Panc1 (cell line): ENCODE results near the gene BPTF. TPM values are rescaled to one million over a fixed set of nuclear protein-coding genes. Genes with fewer than 3 reads are reported as not detected.
A peak's percentile ranks its signal among the peaks of the same experiment; 100 is the strongest.

Experiments
- ATAC-seq: fragments of 200-7000 bp; cut with Tn5 transposase; 2 replicates; pipeline ENCODE4 v1.9.1; 2020; ENCODE audit warnings: mild to moderate bottlenecking, moderate library complexity
- BruUV-seq: library from RNA; stranded (reverse); fragments of 400-500 nt; replicated peaks from 2 replicates; lab custom pipeline; 2021; lab: Mats Ljungman, UMichigan
- CTCF ChIA-PET: fragments of 300-600 bp; sonication (Branson Sonifier 250); formaldehyde crosslinking; loops from one replicate; lab custom pipeline; 2022; ENCODE audit warnings: antibody characterized with exemption; lab: Charles Lee
- POLR2A ChIA-PET: fragments of 300-600 bp; sonication (Branson Sonifier 250); formaldehyde crosslinking; loops from one replicate; lab custom pipeline; 2022; ENCODE audit warnings: antibody characterized with exemption; lab: Charles Lee
- DNase-seq: peaks from one replicate; pipeline ENCODE4 v3.0.0-alpha.2; 2010; ENCODE audit warnings: low read depth, low spot score
- H3K27ac ChIP-seq: 2 replicates; pipeline ENCODE4 v1.5.1; 2011; ENCODE audit warnings: mild to moderate bottlenecking, low read length, inconsistent platforms
- H3K27me3 ChIP-seq: fragments of 200-500 bp; sonication (Bioruptor generic); 2 replicates; pipeline ENCODE4 v1.6.0; 2014; ENCODE audit warnings: low read length, inconsistent platforms; ENCODE audit not compliant: control insufficient read depth, insufficient read depth
- H3K36me3 ChIP-seq: fragments of 200-500 bp; sonication (Bioruptor generic); 2 replicates; pipeline ENCODE4 v1.5.1; 2014; ENCODE audit warnings: inconsistent platforms, mild to moderate bottlenecking, low read length, moderate library complexity; ENCODE audit not compliant: control insufficient read depth, insufficient read depth
- H3K4me1 ChIP-seq: 2 replicates; pipeline ENCODE4 v1.5.1; 2011; ENCODE audit warnings: inconsistent platforms, mild to moderate bottlenecking, low read length, moderate library complexity; ENCODE audit not compliant: control insufficient read depth, insufficient read depth
- H3K4me3 ChIP-seq, 2 experiments: 2 replicates each; pipeline ENCODE4 v1.5.1; 2011 to 2012; ENCODE audit warnings: low read depth in 2 of 2, low read length in 2 of 2, mild to moderate bottlenecking in 2 of 2, inconsistent platforms in 1 of 2, moderate library complexity in 1 of 2
- H3K9me3 ChIP-seq: fragments of 200-500 bp; sonication (Bioruptor generic); 2 replicates; pipeline ENCODE4 v1.5.1; 2014; ENCODE audit warnings: low read depth, mild to moderate bottlenecking, inconsistent platforms, low read length, moderate library complexity; ENCODE audit not compliant: control insufficient read depth, insufficient read depth
- POLR2AphosphoS5 ChIP-seq: IDR thresholded peaks from 2 replicates; pipeline ENCODE4 v1.6.1; 2012; ENCODE audit warnings: mild to moderate bottlenecking, low read depth, low read length, moderate library complexity
- SIN3A ChIP-seq: IDR thresholded peaks from 2 replicates; pipeline ENCODE4 v1.6.1; 2012; ENCODE audit warnings: low read depth, mild to moderate bottlenecking, low read length, moderate library complexity, borderline replicate concordance; ENCODE audit not compliant: insufficient read depth
- TCF7L2 ChIP-seq: IDR thresholded peaks from 2 replicates; pipeline ENCODE4 v1.6.1; 2011; ENCODE audit warnings: mild to moderate bottlenecking, low read depth, low read length, inconsistent platforms
- in situ Hi-C: cut with HindIII; loops from 2 replicates; pipeline ENCODE4 v1.10.0; 2016; ENCODE audit warnings: low sequenced_read_pairs, low pct_unique_long_range_greater_than_20kb
- intact Hi-C: fragments of 100-400 bp; cut with micrococcal nuclease; formaldehyde crosslinking; loops from one replicate; pipeline ENCODE4 v1.10.0; 2022; ENCODE audit not compliant: unreplicated experiment
- total RNA-seq: library from RNA; stranded (reverse); gene quantifications from one replicate; pipeline ENCODE4 v1.2.1, GENCODE V29; 2021; ENCODE audit not compliant: unreplicated experiment
- TF ChIP-seq, protein P1 (sequence below): fragments of 450-650 bp; IDR thresholded peaks from 2 replicates; pipeline ENCODE4 v1.5.1; 2017; ENCODE audit warnings: mild to moderate bottlenecking
- TF ChIP-seq, protein P2 (sequence below), 2 experiments: IDR thresholded peaks; 2 replicates each; pipeline ENCODE4 v1.6.1; 2011 to 2012; ENCODE audit warnings: low read depth in 2 of 2, control low read depth in 1 of 2, low read length in 1 of 2, mild to moderate bottlenecking in 1 of 2, moderate library complexity in 1 of 2; ENCODE audit not compliant: insufficient read depth in 1 of 2

BPTF gene
- total RNA-seq, 1 experiment from 2014 or later: 51.1 TPM

DNA sequence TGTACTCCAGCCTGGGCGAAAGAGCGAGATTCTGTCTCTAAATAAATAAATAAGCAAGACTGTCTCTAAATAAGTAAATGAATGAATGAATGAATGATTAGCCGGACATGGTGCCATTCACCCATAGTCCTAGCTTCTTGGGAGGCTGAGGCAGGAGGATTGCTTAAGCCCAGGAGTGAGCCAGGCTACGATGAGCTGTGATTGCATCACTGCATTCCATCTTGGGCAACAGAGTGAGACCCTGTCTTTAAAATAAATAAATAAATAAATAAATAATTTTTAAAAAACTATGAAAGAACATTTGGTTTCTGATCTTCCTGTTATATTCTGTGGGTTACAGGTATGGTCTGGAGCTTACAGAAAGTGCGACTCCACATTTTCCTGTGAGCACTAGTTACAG lies 105.9 kb downstream of the BPTF start:
- CTCF ChIA-PET: no interaction called here
- POLR2A ChIA-PET: no interaction called here
- Histone ChIP-seq H3K27me3 (no peaks in the 10 kb centered on the region), H3K9me3 (no peaks in the 10 kb centered on the region), H3K27ac (no peak overlapping the region), H3K36me3 (peaks cover 6% of the 10 kb centered on the region), H3K4me1 (no peaks in the 10 kb centered on the region), H3K4me3 (no peak overlapping the region)
- TF ChIP-seq, protein P1, sequence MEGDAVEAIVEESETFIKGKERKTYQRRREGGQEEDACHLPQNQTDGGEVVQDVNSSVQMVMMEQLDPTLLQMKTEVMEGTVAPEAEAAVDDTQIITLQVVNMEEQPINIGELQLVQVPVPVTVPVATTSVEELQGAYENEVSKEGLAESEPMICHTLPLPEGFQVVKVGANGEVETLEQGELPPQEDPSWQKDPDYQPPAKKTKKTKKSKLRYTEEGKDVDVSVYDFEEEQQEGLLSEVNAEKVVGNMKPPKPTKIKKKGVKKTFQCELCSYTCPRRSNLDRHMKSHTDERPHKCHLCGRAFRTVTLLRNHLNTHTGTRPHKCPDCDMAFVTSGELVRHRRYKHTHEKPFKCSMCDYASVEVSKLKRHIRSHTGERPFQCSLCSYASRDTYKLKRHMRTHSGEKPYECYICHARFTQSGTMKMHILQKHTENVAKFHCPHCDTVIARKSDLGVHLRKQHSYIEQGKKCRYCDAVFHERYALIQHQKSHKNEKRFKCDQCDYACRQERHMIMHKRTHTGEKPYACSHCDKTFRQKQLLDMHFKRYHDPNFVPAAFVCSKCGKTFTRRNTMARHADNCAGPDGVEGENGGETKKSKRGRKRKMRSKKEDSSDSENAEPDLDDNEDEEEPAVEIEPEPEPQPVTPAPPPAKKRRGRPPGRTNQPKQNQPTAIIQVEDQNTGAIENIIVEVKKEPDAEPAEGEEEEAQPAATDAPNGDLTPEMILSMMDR: no peak
- TF ChIP-seq SIN3A (no peak), POLR2AphosphoS5 (no peak), TCF7L2 (no peak)
- TF ChIP-seq, protein P2, sequence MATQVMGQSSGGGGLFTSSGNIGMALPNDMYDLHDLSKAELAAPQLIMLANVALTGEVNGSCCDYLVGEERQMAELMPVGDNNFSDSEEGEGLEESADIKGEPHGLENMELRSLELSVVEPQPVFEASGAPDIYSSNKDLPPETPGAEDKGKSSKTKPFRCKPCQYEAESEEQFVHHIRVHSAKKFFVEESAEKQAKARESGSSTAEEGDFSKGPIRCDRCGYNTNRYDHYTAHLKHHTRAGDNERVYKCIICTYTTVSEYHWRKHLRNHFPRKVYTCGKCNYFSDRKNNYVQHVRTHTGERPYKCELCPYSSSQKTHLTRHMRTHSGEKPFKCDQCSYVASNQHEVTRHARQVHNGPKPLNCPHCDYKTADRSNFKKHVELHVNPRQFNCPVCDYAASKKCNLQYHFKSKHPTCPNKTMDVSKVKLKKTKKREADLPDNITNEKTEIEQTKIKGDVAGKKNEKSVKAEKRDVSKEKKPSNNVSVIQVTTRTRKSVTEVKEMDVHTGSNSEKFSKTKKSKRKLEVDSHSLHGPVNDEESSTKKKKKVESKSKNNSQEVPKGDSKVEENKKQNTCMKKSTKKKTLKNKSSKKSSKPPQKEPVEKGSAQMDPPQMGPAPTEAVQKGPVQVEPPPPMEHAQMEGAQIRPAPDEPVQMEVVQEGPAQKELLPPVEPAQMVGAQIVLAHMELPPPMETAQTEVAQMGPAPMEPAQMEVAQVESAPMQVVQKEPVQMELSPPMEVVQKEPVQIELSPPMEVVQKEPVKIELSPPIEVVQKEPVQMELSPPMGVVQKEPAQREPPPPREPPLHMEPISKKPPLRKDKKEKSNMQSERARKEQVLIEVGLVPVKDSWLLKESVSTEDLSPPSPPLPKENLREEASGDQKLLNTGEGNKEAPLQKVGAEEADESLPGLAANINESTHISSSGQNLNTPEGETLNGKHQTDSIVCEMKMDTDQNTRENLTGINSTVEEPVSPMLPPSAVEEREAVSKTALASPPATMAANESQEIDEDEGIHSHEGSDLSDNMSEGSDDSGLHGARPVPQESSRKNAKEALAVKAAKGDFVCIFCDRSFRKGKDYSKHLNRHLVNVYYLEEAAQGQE (IDR thresholded peaks at IDR 0.05; ENCODE audit: insufficient read depth in 1 of 2, low read depth in 2 of 2, low read length in 1 of 2): no peak
- intact Hi-C loops: no loop called here
- DNase-seq (no peak), ATAC-seq (no peak)
- BruUV-seq: no TSS peak
- in situ Hi-C loops: no loop called here

DNA sequence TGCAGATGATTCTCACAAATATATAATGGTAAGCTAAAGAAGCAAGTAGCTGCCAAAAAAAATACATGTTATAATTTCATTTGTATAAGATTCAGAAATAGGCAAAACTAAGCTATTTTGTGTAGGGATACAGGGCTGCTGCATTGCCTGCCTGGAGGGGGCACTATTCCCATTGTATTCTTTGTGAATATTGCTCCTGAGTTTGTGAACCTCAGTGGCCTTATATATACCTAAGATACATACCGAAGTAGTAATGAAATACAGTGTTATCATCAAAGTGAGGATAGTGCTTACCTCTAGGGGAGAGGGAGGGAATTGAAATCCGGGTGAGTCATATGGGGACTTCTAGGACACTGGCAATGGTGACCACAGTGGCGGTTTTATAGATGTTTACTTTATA lies 117.5 kb downstream of the BPTF start:
- CTCF ChIA-PET: no interaction called here
- ATAC-seq: 0 out of 2 replicates have a peak, but pooled peaks have one; percentile 34

More for the DNA sequence above, 117.5 kb downstream of the BPTF start:
- intact Hi-C loops: no loop called here
- Histone ChIP-seq H3K27ac (no peak overlapping the region), H3K9me3 (no peaks in the 10 kb centered on the region), H3K27me3 (no peaks in the 10 kb centered on the region), H3K4me3 (no peak overlapping the region), H3K36me3 (peaks cover 31% of the 10 kb centered on the region), H3K4me1 (no peaks in the 10 kb centered on the region)
- TF ChIP-seq, protein P2 (IDR thresholded peaks at IDR 0.05; ENCODE audit: insufficient read depth in 1 of 2, low read depth in 2 of 2, low read length in 1 of 2): no peak
- TF ChIP-seq, protein P1: peak; percentile 51; the same call in 1 of the 2 replicates
- no TSS peak for BruUV-seq
- POLR2A ChIA-PET: no interaction called here
- in situ Hi-C loops: no loop called here
- no peak for DNase-seq
